Tibial artery (tissue), 4 donors: ENCODE data around the gene ANKRD36B.
"Not testable (repeated sequence)": the region's sequence is repeated elsewhere in the genome, so short reads cannot be mapped to it uniquely, and the experiment has no call there.

ENCODE experiments used
- DNase-seq, 2 donors: peaks; one replicate each; pipeline ENCODE4 v3.0.0-alpha.2; 2019
- H3K27ac ChIP-seq, 2 donors: fragments of 200-600 bp; sonication (generic) in 1 of 2; 1 replicate in 1 of 2; 2 replicates in 1 of 2; pipeline ENCODE4 v1.5.1; 2018 to 2019; ENCODE audit warnings: mild to moderate bottlenecking in 1 of 2
- H3K27me3 ChIP-seq, 2 donors: fragments of 200-600 bp; sonication (generic) in 1 of 2; one replicate each; pipeline versions ENCODE4 v1.5.1 to v1.6.0; 2016 to 2019
- H3K36me3 ChIP-seq, 3 donors: fragments of 200-600 bp; sonication (generic) in 2 of 3; one replicate each; pipeline ENCODE4 v1.5.1; 2016 to 2019; ENCODE audit warnings: mild to moderate bottlenecking in 2 of 3
- H3K4me1 ChIP-seq, 4 donors: fragments of 200-600 bp; sonication (generic) in 2 of 4; 1 replicate in 3 of 4; 2 replicates in 1 of 4; pipeline ENCODE4 v1.5.1; 2016 to 2019
- H3K4me3 ChIP-seq, 2 donors: fragments of 200-600 bp; sonication (generic) in 1 of 2; 1 replicate in 1 of 2; 2 replicates in 1 of 2; pipeline ENCODE4 v1.5.1; 2018 to 2019; ENCODE audit warnings: mild to moderate bottlenecking in 2 of 2
- H3K9me3 ChIP-seq, 3 donors: fragments of 200-600 bp; sonication (generic) in 1 of 3; one replicate each; pipeline ENCODE4 v1.5.1; 2016 to 2019
- CTCF ChIP-seq, 2 experiments: fragments of 200-600 bp in 1 of 2; fragments of 450-650 bp in 1 of 2; IDR thresholded peaks; one replicate each; pipeline ENCODE4 v1.5.1; 2017 to 2019; ENCODE audit warnings: antibody characterized with exemption in 2 of 2, mild to moderate bottlenecking in 1 of 2, moderate library complexity in 1 of 2
- intact Hi-C: fragments of 100-400 bp; cut with DNase I; formaldehyde crosslinking; loops from one replicate; pipeline ENCODE4 v1.15.0; 2023; ENCODE audit warnings: low total_unique reads

The ANKRD36B gene

GRCh38 chr2:97601537-97601936, 11.9 kb upstream of the ANKRD36B start:
- H3K9me3 ChIP-seq, DNase-seq, H3K27ac ChIP-seq, intact Hi-C loops, H3K27me3 ChIP-seq, H3K4me1 ChIP-seq, H3K36me3 ChIP-seq, H3K4me3 ChIP-seq: not testable (repeated sequence)

- H3K9me3 ChIP-seq, DNase-seq, H3K4me3 ChIP-seq, H3K4me1 ChIP-seq, H3K27ac ChIP-seq, H3K27me3 ChIP-seq, H3K36me3 ChIP-seq, intact Hi-C loops: not testable (repeated sequence)
Observed at GRCh38 chr2:97596180-97596579, 6.5 kb upstream of the ANKRD36B start.

GRCh38 chr2:97593520-97593919, 3.8 kb upstream of the ANKRD36B start:
- H3K4me1 ChIP-seq, H3K27me3 ChIP-seq, H3K4me3 ChIP-seq, H3K9me3 ChIP-seq, H3K36me3 ChIP-seq, H3K27ac ChIP-seq, DNase-seq, intact Hi-C loops: not testable (repeated sequence)

GRCh38 chr2:97590515-97591394, 1.1 kb upstream of the ANKRD36B start:
- Histone ChIP-seq H3K27ac (peak overlapping the region; percentile 88), H3K4me3 (peak overlapping the region; percentile 58 to 74)
- TF ChIP-seq CTCF (IDR thresholded peaks at IDR 0.05) = peak; percentile 94 to 100
- intact Hi-C loops = loop anchor here (2.0 kb wide), 1 partner anchor 106 kb away; no protein-coding TSS in a partner anchor
- not testable (repeated sequence) for H3K4me1 ChIP-seq, H3K27me3 ChIP-seq, H3K9me3 ChIP-seq, H3K36me3 ChIP-seq
- DNase-seq = peak; percentile 83 to 84

- DNase-seq, H3K4me1 ChIP-seq, H3K9me3 ChIP-seq, intact Hi-C loops, H3K27me3 ChIP-seq, H3K36me3 ChIP-seq: not testable (repeated sequence)
- H3K27ac ChIP-seq = peak overlapping the region; percentile 78
- H3K4me3 ChIP-seq = peak overlapping the region; percentile 58 to 74
Observed at GRCh38 chr2:97589257-97589597, 450 bp downstream of the ANKRD36B start.

GRCh38 chr2:97565674-97566073, 24.0 kb downstream of the ANKRD36B start:
- H3K4me3 ChIP-seq, H3K27ac ChIP-seq, intact Hi-C loops, H3K4me1 ChIP-seq, H3K36me3 ChIP-seq, H3K9me3 ChIP-seq, DNase-seq, H3K27me3 ChIP-seq: not testable (repeated sequence)

GRCh38 chr2:97552406-97552805, 37.3 kb downstream of the ANKRD36B start:
- H3K4me1 ChIP-seq, H3K27ac ChIP-seq, DNase-seq, H3K9me3 ChIP-seq, H3K4me3 ChIP-seq, intact Hi-C loops, H3K27me3 ChIP-seq: not testable (repeated sequence)
- H3K36me3 ChIP-seq = peaks cover 22 to 46% (median 33%) of the 10 kb centered on the region in 3 donors

GRCh38 chr2:97550498-97550897, 39.2 kb downstream of the ANKRD36B start:
- peaks cover 22 to 58% (median 36%) of the 10 kb centered on the region in 3 donors for H3K36me3 ChIP-seq
- H3K9me3 ChIP-seq, H3K4me3 ChIP-seq, DNase-seq, intact Hi-C loops, H3K4me1 ChIP-seq, H3K27ac ChIP-seq, H3K27me3 ChIP-seq: not testable (repeated sequence)

GRCh38 chr2:97549058-97549457, 40.6 kb downstream of the ANKRD36B start:
- intact Hi-C loops, H3K4me1 ChIP-seq, H3K4me3 ChIP-seq, DNase-seq, H3K27ac ChIP-seq, H3K9me3 ChIP-seq, H3K27me3 ChIP-seq: not testable (repeated sequence)
- peaks cover 15 to 55% (median 35%) of the 10 kb centered on the region in 3 donors for H3K36me3 ChIP-seq

GRCh38 chr2:97548536-97548935, 41.1 kb downstream of the ANKRD36B start:
- intact Hi-C loops, H3K27me3 ChIP-seq, DNase-seq, H3K27ac ChIP-seq, H3K4me3 ChIP-seq, H3K4me1 ChIP-seq, H3K9me3 ChIP-seq: not testable (repeated sequence)
- peaks cover 15 to 55% (median 34%) of the 10 kb centered on the region in 3 donors for H3K36me3 ChIP-seq
